ENCODE results near the gene ACCS. TPM values are rescaled to one million over a fixed set of nuclear protein-coding genes. Genes with fewer than 3 reads are reported as not detected.

ACCS gene
- total and polyA plus RNA-seq, 9 of the 15 experiments (the other 6 are each of a cell fraction or from before 2014, with no cell fraction given), result 4.2 to 25.9 (median 16.3) TPM

DNA sequence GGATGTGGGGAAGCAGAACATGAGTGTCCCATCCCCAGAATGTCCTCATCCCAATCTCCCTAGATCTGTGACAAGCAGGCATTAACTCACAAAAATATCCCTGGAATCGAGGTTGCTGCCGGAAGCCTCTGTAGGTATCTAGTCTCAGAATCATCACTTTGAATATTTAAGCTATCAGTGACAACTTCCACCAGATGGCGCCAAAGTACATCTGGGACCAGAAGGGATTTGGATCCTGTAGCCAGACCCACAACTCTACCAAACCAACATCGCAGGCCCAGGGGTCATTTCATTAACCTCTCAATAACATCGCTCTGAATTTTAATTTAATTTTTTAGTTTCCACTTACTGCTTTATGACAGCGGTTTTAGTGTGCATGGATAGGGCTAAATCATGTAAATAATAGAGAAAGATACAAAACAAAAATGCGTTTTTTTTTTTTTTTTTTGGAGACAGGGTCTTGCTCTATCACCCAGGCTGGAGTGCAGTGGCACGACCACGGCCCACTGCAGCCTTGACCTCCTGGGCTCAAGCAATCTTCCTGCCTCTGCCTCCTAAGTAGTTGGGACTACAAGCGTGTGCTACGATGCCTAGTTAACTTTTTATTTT, 28.3 kb downstream of the ACCS start (continued):
- TF ChIP-seq AFF1 (IDR thresholded peaks at IDR 0.05; ENCODE audit: low read depth in 1 of 2, partially characterized antibody in 2 of 2) (peak in 1 of 2 experiments; percentile 35), RCOR1 (IDR thresholded peaks at IDR 0.05; ENCODE audit: borderline replicate concordance in 1 of 2, low read depth in 2 of 2, low read length in 2 of 2) (peak in 1 of 2 experiments; percentile 74; a peak in 2 of 4 replicates), CTBP1 (IDR thresholded peaks at IDR 0.05; ENCODE audit: borderline replicate concordance) (peak; percentile 20; the same call in 1 of the 2 replicates), MECOM (CRISPR knock-in tag; IDR thresholded peaks at IDR 0.05) (peak; percentile 56; the same call in 1 of the 2 replicates), ETV1 (tag; conservative IDR thresholded peaks at IDR 0.05; ENCODE audit: low read depth) (peak; percentile 40), UBTF (IDR thresholded peaks at IDR 0.05; ENCODE audit: borderline replicate concordance in 1 of 2, low read depth in 2 of 2, low read length in 2 of 2) (0 out of 4 replicates have a peak, but pooled peaks of 1 of the 2 experiments have one; percentile 32)
